GM12873 (cell line): ENCODE measurements around the gene ATP5F1B.

Experiments
- CTCF ChIP-seq: IDR thresholded peaks from 2 replicates; pipeline ENCODE4 v1.5.1; 2012; ENCODE audit warnings: low read depth, mild to moderate bottlenecking, moderate library complexity, low read length, control low read depth; ENCODE audit not compliant: insufficient read depth; ENCODE audit errors: missing control alignments

Gene ATP5F1B

GRCh38 chr12:56679883-56680575 lies 34.2 kb upstream of the ATP5F1B start:
- TF ChIP-seq CTCF = no peak

DNA sequence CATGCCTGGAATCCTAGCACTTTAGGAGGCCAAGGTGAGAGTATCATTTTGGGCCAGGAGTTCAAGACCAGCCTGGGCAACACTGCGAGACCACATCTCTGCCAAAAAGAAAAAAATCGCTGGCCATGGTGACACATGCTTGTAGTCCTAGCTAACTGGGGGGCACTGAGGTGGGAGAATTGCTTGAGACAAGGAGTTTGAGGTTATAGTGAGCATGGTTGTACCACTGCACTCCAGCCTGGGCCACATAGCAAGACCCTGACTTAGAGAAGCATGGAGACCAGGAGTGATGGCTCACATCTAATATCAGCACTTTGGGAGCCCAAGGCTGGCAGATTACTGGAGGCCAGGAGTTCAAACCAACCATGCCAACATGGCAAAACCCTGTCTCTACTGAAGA lies 33.1 kb upstream of the ATP5F1B start:
- no peak for TF ChIP-seq CTCF

- TF ChIP-seq CTCF = no peak
Observed at GRCh38 chr12:56677680-56678079, 31.9 kb upstream of the ATP5F1B start.

DNA sequence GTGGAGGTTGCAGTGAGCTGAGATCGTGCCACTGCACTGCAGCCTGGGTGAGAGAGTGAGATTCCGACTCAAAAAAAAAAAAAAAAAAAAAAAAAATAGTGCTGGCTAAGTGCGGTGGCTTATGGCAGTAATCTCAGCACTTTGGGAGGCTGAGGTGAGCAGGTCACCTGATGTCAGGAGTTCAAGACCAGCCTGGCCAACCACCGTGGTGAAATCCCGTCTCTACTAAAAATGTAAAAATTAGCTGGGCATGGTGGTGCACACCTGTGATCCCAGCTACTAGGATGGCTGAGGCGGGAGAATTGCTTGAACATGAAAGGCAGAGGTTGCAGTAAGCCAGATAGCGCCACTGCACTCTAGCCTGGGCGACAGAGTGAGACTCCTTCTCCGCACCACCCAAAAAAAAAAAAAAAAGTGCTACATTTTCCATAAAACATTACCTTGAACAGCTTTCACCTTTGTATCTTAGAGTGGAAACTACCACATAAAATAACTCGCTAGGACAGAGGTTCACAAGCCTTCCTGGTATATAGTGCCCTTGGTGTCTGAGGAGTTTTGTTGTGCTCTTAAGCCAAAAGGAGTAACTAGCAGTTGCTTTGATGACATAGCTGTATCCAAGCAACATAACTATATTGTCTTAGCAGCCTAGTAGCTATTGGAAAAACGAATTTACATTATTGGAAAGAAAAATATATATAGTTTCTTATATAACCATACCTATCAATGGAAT lies 31.2 kb upstream of the ATP5F1B start:
- no peak for TF ChIP-seq CTCF

- TF ChIP-seq CTCF = no peak
Observed at GRCh38 chr12:56671608-56672007, 25.8 kb upstream of the ATP5F1B start.

- TF ChIP-seq CTCF = no peak
Observed at GRCh38 chr12:56670836-56671235, 25.1 kb upstream of the ATP5F1B start.

DNA sequence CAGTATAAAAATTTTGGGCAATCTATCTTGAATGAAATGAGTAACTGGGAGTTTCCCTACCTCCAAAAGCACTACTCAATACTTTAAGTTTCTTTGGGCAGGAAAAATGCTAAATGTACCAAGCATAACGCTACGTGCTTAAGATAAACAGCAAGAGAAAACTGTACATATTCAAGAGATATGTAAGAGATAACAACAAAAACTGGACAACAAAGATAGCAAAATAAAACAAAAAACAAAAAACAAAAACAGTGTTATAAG lies 22.3 kb upstream of the ATP5F1B start:
- no peak for TF ChIP-seq CTCF
